Activated CD8-positive, alpha-beta memory T cell treated with anti-CD3 and anti-CD28 coated beads, Interleukin-2, amount 50 U/mL, for 24 hours (primary cell): ENCODE measurements around the gene MYO1A.
"Not testable (repeated sequence)": the region's sequence is repeated elsewhere in the genome, so short reads cannot be mapped to it uniquely, and the experiment has no call there.

Source experiments
- DNase-seq: peaks from one replicate; pipeline ENCODE4 v3.0.0-alpha.2; 2020; ENCODE audit errors: extremely low read depth

Gene MYO1A

GRCh38 chr12:57046947-57047890 lies 2.7 kb downstream of the MYO1A start:
- DNase-seq, result peak; percentile 20

- no peak for DNase-seq
These were observed 3.7 kb downstream of the MYO1A start for GRCh38 chr12:57046086-57046791.

- DNase-seq, result no peak
These were observed 5.0 kb downstream of the MYO1A start for GRCh38 chr12:57044889-57045288.

GRCh38 chr12:57044468-57044867 lies 5.5 kb downstream of the MYO1A start:
- no peak for DNase-seq

GRCh38 chr12:57042695-57043094 lies 7.2 kb downstream of the MYO1A start:
- DNase-seq, result no peak

- no peak for DNase-seq
These were observed 9.2 kb downstream of the MYO1A start for GRCh38 chr12:57040750-57041149.

- no peak for DNase-seq
These were observed 9.7 kb downstream of the MYO1A start for GRCh38 chr12:57040211-57040610.

- DNase-seq, result no peak
These were observed 10.7 kb downstream of the MYO1A start for GRCh38 chr12:57039016-57039798.

- no peak for DNase-seq
These were observed 12.7 kb downstream of the MYO1A start for GRCh38 chr12:57037264-57037663.

- DNase-seq, result no peak
These were observed 16.5 kb downstream of the MYO1A start for GRCh38 chr12:57033431-57033830.

- DNase-seq, result no peak
These were observed 18.1 kb downstream of the MYO1A start for GRCh38 chr12:57031789-57032188.

GRCh38 chr12:57031138-57031725 lies 18.7 kb downstream of the MYO1A start:
- DNase-seq, result no peak

GRCh38 chr12:57029457-57029856 lies 20.5 kb downstream of the MYO1A start:
- no peak for DNase-seq

- no peak for DNase-seq
These were observed 22.1 kb downstream of the MYO1A start for GRCh38 chr12:57027805-57028153.

GRCh38 chr12:57027011-57027804 lies 22.7 kb downstream of the MYO1A start:
- no peak for DNase-seq

GRCh38 chr12:57025196-57025595 lies 24.7 kb downstream of the MYO1A start:
- no peak for DNase-seq

GRCh38 chr12:57022324-57022723 lies 27.6 kb downstream of the MYO1A start:
- not testable (repeated sequence) for DNase-seq

GRCh38 chr12:57019983-57020719 lies 29.8 kb downstream of the MYO1A start:
- no peak for DNase-seq

GRCh38 chr12:57018906-57019305 lies 31.0 kb downstream of the MYO1A start:
- no peak for DNase-seq

GRCh38 chr12:57018353-57018752 lies 31.6 kb downstream of the MYO1A start:
- DNase-seq, result not testable (repeated sequence)
